Peyer's patch (tissue), 4 donors: Measurements from ENCODE around the gene MIPEP.

Experiments used
- CTCF ChIP-seq, 6 experiments: fragments of 450-650 bp in 4 of 6; fragments of 200-600 bp in 2 of 6; sonication (generic) in 1 of 6; IDR thresholded peaks; one replicate each; pipeline ENCODE4 v1.5.1; 2017 to 2019; ENCODE audit warnings: antibody characterized with exemption in 6 of 6, mild to moderate bottlenecking in 3 of 6, moderate library complexity in 1 of 6
- POLR2A ChIP-seq, 2 donors: fragments of 450-650 bp; IDR thresholded peaks; one replicate each; pipeline ENCODE4 v1.5.1; 2017; ENCODE audit warnings: antibody characterized with exemption in 2 of 2, mild to moderate bottlenecking in 2 of 2, moderate library complexity in 2 of 2

- TF ChIP-seq CTCF (IDR thresholded peaks at IDR 0.05), result no peak
- no peak for TF ChIP-seq POLR2A (IDR thresholded peaks at IDR 0.05)
These were observed 82.2 kb downstream of the MIPEP start for GRCh38 chr13:23806874-23807526.
